GM21717 (cell line): ENCODE measurements around the gene GPX2.
"Not testable (repeated sequence)": the region's sequence is repeated elsewhere in the genome, so short reads cannot be mapped to it uniquely, and the experiment has no call there.

ENCODE experiments used
- ATAC-seq: cut with Tn5 transposase; IDR thresholded peaks from one replicate; pipeline ENCODE4 v1.9.1; 2021; ENCODE audit warnings: mild to moderate bottlenecking, moderate library complexity; ENCODE audit not compliant: unreplicated experiment

Gene GPX2

GRCh38 chr14:64915029-64915424 lies 27.5 kb downstream of the GPX2 start:
- no peak for ATAC-seq

DNA sequence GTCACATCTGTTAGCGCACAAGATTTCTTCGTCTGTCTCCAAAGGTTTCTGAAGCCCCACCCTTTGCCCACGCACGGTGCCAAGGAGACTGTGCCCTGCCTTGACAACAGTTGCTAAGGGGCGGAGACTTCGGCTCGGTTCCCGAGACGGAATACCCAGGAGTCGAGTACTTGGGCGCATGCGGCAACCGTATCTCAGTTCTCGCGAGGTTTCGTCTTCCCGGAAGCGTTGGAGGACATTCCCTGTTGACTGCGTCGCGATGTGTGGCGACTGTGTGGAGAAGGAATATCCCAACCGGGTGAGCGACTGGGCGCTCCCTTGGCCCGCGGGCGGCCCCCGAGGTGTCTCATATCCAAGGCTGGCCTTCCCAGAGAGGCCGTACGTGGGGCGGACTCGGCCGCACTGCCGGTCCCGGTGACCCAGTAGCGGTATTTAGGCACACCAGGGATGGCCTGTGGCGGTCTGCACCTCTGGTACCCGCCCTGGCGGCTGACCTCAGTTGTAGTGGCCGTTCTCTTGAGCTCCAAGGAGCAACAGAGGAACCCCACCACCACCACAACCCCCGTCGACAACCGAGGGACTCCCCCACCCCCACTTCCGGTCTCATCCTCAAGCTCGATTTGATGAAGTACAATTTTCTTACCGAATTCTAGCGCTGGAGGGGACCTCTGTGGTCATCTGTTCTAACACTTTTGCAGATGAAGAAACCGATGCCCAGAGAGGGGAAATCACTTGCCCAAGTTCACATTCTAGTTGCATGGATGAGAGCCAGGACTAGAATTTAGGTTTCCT lies 28.1 kb downstream of the GPX2 start, which contains the start of gene CHURC1:
CHURC1 (plus strand) TSS at position 219 of the 792 bp plus-strand sequence; CDS start at position 260, 41 bp downstream.
- ATAC-seq, result peak; percentile 92

- ATAC-seq, result not testable (repeated sequence)
These were observed 29.1 kb downstream of the GPX2 start for GRCh38 chr14:64913477-64913876.

DNA sequence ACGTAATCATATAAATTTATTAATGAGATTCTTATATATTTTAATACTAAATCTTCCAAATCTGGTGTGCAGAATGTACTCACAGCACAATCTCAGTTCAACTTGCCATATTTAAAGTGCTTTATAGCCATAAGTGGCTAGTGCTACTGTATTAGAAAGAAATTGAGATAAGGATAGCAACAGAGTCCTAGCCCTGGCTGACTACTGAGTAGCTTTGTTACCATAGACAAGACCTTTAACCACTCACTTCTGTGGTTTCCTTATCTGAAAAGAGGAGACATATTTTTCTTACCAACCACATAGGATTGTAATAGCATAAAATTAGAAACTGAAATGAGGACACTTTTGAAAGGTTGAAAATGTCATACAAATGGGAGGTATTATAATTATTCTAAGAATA lies 30.3 kb downstream of the GPX2 start:
- no peak for ATAC-seq

DNA sequence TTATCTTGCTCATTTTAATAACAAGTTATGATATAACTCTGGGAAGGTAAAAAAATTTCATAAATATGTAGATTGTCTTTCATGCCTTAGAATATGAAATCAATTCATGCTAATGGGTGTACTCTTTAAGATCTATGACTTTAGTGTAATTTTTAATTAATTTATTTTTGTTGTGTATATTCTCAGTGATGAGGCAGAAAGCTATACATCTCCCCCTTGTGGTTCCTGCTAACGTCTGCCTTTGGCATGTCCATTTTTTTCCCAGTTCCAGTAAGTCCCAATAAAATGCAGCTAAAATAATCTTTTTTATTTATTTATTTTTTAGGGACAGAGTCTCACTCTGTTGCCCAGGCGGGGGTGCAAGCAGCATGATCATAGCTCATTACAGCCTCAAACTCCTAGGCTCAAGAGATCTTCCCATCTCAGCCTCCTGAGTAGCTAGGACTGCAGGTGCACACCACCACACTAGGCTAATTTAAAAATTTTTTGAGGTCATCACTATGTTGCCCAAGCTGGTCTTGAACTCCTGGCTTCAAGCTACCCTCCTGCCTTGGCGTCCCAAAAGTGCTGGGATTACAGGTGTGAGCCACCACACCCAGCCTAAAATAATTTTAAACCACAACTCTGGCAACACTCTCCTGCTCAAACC lies 31.6 kb downstream of the GPX2 start:
- no peak for ATAC-seq

GRCh38 chr14:64906022-64906421 lies 36.5 kb downstream of the GPX2 start:
- no peak for ATAC-seq

- no peak for ATAC-seq
These were observed 42.6 kb downstream of the GPX2 start for GRCh38 chr14:64899958-64900357.

GRCh38 chr14:64891839-64892375 lies 50.6 kb downstream of the GPX2 start:
- no peak for ATAC-seq

- ATAC-seq, result no peak
These were observed 51.2 kb downstream of the GPX2 start for GRCh38 chr14:64891173-64891838.

- ATAC-seq, result no peak
These were observed 53.2 kb downstream of the GPX2 start for GRCh38 chr14:64889352-64889751.
